Measurements from ENCODE around the gene NLGN1.

Gene NLGN1

DNA sequence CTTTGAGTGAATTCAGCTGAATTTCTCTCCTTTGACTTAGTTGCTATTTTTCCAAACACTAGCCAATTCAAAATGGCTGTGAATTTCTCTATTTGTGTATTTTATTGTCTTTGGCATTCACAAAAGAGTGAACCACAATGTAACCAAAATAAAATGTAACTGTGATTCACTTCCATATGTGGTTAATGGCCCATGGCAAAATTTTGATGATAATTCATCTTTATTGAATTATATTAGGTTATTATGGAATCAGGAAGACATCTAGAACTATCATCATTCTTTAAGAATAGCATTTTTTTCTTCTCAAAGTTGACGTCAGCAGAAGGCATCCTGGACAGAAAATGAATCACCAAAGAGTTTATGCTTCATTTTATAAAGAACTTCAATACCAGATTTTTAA lies 756.3 kb downstream of the NLGN1 start:
- no peak for DNase-seq (ENCODE audit: low spot score)
- TF ChIP-seq, protein P1, sequence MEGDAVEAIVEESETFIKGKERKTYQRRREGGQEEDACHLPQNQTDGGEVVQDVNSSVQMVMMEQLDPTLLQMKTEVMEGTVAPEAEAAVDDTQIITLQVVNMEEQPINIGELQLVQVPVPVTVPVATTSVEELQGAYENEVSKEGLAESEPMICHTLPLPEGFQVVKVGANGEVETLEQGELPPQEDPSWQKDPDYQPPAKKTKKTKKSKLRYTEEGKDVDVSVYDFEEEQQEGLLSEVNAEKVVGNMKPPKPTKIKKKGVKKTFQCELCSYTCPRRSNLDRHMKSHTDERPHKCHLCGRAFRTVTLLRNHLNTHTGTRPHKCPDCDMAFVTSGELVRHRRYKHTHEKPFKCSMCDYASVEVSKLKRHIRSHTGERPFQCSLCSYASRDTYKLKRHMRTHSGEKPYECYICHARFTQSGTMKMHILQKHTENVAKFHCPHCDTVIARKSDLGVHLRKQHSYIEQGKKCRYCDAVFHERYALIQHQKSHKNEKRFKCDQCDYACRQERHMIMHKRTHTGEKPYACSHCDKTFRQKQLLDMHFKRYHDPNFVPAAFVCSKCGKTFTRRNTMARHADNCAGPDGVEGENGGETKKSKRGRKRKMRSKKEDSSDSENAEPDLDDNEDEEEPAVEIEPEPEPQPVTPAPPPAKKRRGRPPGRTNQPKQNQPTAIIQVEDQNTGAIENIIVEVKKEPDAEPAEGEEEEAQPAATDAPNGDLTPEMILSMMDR (IDR thresholded peaks at IDR 0.05; ENCODE audit: extremely low read depth, insufficient read depth, missing control alignments): no peak
- in situ Hi-C loops (cut with MboI; ENCODE audit: low pct_unique_long_range_greater_than_20kb, low sequenced_read_pairs, unreplicated experiment): no loop called here

DNA sequence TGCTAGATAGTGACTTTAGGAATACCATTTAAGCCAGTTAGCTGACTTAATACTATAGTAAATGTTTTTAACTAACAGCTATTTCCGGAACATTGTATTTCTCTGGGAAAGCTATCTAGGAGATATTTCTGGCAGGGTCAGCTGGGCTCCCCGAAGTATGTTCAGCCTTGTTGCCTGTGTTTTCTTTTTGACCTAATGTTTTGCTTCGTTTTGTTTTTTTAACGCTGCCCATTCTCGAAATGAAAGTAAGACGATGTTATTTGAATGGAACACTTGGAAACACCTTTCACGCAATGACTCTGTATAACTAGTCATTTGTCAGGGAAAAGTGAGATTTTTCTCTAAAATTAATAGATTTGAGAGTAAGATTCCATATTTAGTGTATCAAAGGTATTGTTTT lies 758.7 kb downstream of the NLGN1 start:
- DNase-seq (ENCODE audit: low spot score): no peak
- in situ Hi-C loops (cut with MboI; ENCODE audit: low pct_unique_long_range_greater_than_20kb, low sequenced_read_pairs, unreplicated experiment): no loop called here
- TF ChIP-seq, protein P1 (IDR thresholded peaks at IDR 0.05; ENCODE audit: extremely low read depth, insufficient read depth, missing control alignments): no peak

DNA sequence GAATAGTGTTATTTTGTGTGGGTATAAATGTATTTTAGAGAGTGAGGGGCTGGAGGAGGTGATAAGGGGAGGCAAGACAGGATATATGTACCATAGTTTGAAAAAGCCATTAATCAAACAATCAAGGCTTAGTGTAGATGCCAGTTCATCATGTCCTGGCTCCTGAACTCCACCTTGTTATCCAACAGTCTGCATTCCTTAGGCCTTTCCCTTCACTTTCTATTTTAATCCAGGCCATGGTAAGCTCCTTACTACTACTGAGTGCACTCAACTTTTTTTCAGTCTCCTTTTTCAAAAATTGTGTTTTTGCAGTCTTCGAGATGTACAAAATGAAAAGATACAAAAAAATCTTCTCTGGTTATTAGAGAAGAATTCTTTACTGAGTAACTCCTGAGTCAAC lies 761.1 kb downstream of the NLGN1 start:
- DNase-seq (ENCODE audit: low spot score): no peak
- in situ Hi-C loops (cut with MboI; ENCODE audit: low pct_unique_long_range_greater_than_20kb, low sequenced_read_pairs, unreplicated experiment): no loop called here
- TF ChIP-seq, protein P1 (IDR thresholded peaks at IDR 0.05; ENCODE audit: extremely low read depth, insufficient read depth, missing control alignments): no peak

DNA sequence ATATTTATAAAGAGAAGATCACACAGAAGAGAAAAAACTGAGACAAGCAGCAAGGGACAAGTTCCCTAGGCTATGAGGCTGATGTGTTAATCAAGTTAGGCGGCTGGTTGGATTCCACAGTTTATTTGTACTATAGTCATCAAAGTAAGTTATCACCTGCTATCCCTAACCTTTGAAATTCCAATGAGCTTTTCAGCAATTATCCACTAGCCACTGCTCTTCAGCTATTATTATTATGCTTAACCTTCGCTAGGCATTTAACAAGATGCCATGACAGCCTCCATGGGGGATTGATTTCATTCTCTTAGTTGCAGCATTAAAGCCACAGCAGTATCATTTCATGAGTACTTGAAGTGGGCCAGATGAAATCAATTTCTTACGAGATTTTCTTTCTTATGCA lies 762.1 kb downstream of the NLGN1 start:
- in situ Hi-C loops (cut with MboI; ENCODE audit: low pct_unique_long_range_greater_than_20kb, low sequenced_read_pairs, unreplicated experiment): no loop called here
- TF ChIP-seq, protein P1 (IDR thresholded peaks at IDR 0.05; ENCODE audit: extremely low read depth, insufficient read depth, missing control alignments): no peak

DNA sequence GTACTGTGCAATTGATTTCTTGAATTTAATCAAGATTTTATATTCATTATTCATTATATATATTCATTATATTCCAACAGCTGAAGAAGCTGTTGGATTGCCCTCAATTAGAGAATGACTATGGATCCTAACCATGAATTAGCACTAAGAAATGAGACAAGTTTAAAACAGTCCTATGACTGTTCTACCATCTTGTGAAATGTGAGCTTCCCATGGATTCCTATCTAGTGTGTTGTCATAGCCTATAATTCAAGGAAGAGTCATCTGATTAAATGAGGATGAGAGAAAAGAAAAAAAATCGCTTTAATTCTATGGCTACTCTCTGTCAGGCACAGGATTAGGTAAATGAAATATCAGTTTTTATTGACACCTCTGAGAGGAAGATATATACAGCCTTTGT lies 765.0 kb downstream of the NLGN1 start:
- in situ Hi-C loops (cut with MboI; ENCODE audit: low pct_unique_long_range_greater_than_20kb, low sequenced_read_pairs, unreplicated experiment): no loop called here
- TF ChIP-seq, protein P1 (IDR thresholded peaks at IDR 0.05; ENCODE audit: extremely low read depth, insufficient read depth, missing control alignments): no peak
- DNase-seq (ENCODE audit: low spot score): no peak

More for the DNA sequence above, 762.1 kb downstream of the NLGN1 start:
- DNase-seq (ENCODE audit: low spot score): no peak

DNA sequence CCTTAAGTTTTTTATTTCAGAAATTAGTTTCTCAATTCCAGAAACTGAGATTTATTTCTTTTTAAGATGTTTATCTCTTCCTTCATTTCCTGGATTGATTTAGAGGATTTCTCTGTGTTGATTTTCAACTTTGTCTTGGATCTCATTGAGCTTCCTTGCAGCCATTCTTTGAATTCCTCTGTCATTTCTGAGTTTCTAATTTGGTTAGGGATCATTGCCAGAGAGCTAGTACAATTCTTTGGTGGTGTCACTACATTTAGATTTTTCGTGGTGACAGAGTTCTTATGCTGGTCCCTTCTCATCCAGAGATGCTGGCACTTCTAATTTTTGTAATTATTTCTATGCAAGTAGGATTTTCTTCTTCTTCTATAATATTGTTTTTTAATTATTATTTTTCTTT lies 770.5 kb downstream of the NLGN1 start:
- DNase-seq (ENCODE audit: low spot score): no peak
- in situ Hi-C loops (cut with MboI; ENCODE audit: low pct_unique_long_range_greater_than_20kb, low sequenced_read_pairs, unreplicated experiment): no loop called here
- TF ChIP-seq, protein P1 (IDR thresholded peaks at IDR 0.05; ENCODE audit: extremely low read depth, insufficient read depth, missing control alignments): no peak
